GM18858 (cell line): ENCODE data around the gene QSOX2.

Source experiments
- ATAC-seq: cut with Tn5 transposase; IDR thresholded peaks from one replicate; pipeline ENCODE4 v1.9.1; 2021; ENCODE audit not compliant: unreplicated experiment

The QSOX2 gene

GRCh38 chr9:136204838-136205706, 40.5 kb downstream of the QSOX2 start, which contains the start of gene LHX3:
TSS of gene LHX3 (minus strand) at chr9:136205128. CDS start at chr9:136205012, 116 bp downstream.
- ATAC-seq, result no peak

DNA sequence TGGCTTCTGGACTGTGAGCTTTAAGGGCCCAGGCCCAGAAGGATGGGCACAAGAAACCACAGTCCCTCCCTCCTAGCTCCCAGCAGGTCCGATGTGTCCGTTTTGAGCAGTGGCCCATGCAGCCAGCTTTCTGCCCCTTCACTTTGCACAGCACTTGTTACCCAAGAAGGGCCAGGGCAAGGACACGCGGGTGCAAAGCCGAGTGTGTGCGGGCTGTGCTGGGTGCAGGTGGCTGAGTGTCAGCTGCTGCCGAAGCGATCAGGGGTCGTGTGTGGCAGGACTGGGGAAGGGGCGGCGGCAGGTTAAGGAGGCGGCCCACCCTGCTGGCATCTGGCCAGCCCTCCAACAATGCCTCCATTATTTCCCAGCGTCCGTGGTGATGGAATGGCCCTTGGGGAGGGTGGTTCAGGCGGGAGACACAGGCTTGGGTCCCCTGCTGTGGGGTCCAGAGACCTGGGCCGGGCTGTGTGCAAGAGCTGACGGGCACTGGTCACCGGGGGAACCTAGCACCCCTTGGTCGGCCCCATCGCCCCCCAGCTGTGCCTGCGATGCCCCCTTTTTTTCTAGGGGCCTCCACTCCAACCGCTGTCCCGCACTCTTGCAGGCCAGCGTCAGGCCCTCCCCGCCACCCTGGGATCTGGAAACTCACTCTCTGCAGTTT, 41.3 kb downstream of the QSOX2 start:
- no peak for ATAC-seq

DNA sequence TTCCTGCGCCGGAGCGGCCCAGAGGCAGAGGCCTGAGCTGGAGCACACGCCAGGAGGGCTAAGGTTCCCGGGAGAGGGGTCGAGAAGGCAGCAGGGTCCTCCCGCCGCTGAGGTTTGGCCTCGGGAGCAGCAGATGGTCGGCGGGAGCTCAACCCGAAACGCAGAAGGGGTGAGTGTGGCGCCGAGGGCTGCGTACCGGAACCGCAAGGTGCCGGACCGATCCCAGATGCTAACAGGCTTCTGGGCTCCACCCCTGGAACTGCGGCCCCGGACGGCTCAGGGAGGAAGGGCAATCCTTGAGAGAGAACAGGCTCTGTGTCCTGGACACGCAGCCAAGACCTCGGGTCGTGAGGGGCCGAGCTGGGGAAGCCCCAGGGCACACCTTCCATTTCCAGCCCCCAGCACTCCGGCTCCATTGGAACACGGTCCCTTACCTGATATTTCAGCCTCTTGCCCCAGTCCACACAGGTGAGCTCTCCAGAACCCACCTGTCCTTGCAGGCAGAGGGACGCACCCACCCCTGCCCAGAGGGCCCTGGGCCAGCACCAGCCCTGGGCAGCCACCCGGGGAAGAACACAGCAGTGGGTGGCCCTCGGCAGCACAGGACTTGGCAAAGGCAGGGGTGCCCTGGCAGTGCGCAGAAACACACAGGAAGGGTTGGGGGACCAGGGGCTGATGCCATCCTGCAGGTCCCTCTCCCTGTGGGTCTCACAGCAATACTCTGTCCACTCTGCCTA, 42.0 kb downstream of the QSOX2 start:
- no peak for ATAC-seq

- ATAC-seq, result no peak
Measured at GRCh38 chr9:136202454-136203407, 42.9 kb downstream of the QSOX2 start.

DNA sequence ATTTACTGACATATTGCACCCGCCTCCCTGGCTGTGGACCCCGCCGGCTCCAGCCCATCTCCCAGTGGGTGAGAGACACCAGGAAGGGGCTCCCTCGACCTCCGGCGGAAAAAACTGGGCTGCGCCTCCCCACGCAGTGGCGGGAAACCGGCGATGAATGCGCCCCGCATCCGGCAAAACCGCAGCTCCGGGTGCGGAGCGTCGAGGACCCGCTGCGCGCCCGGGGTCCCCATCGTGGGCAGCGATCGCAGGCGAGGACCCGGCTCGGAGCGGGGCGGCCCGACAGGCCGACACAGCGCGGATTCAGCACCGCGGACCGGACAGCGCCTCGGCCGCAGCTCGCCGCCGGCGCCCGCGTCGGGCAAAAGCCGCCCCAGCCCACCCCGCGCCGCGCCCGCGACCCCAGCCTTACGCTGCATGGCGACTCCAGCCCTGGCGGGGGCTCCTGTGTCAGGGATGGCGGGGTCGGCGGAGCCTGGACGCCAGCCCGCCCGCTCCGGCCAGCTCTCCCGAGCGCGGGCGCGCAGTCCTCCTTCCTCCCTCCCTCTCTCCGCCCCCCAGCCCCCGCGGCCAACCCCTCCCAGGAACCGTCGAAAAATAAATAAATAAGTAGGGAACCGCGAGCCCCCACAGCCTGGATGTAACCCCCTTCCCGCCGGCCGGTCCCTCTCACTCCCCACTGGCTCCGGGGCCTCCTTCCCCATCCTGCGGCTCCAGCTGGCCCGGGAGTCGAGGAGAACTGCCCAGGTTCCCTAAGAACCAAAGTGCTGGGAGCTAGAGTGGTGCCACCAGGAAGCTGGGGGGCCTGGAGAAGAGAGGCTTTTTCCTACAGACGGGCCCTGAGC, 43.8 kb downstream of the QSOX2 start:
- no peak for ATAC-seq

GRCh38 chr9:136201174-136201573, 44.4 kb downstream of the QSOX2 start:
- ATAC-seq, result no peak

DNA sequence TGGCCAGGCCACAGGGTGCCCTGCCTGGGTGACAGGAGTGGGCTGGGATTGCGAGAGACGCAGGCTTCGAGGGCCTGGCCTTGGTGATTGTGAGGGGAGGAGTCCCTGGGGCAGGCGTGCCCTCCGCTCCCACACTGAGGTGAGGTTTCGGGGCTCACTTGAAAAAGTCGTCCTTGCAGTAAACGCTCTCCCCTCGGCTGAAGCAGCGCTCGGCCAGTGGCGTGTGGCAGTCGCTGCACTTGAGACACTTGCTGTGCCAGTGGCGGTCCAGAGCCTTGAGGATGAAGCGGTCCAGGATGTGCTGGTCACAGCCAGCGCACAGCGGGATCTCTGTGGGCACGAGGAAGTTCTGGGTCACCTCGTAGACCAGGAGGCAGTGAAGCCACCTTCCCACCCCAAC, 45.2 kb downstream of the QSOX2 start:
- no peak for ATAC-seq

- ATAC-seq, result no peak
Measured at GRCh38 chr9:136199391-136200288, 46.0 kb downstream of the QSOX2 start.

DNA sequence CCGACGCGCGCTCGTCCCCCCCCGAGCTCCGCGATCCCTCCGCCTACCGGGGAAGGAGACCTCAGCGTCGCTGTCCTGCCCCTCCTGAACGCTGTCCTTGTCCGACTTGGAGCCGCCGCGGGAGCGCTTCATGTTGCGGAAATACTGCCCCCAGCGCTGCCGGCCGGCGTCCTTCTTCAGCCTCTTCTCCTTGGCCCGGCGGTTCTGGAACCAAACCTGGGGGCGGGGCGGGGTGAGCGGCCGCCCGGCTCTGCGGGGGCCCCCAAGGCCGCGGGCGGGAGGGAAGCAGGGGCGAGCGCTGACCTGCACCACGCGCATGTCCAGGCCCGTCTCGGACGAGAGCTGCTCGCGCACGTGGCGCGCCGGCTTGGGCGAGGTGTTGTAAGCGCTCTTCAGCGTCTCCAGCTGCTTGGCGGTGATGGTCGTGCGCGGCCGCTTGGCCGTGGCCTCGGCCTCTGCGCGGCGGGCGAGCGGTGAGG, 47.0 kb downstream of the QSOX2 start:
- no peak for ATAC-seq

GRCh38 chr9:136197930-136198604, 47.5 kb downstream of the QSOX2 start:
- ATAC-seq, result no peak

DNA sequence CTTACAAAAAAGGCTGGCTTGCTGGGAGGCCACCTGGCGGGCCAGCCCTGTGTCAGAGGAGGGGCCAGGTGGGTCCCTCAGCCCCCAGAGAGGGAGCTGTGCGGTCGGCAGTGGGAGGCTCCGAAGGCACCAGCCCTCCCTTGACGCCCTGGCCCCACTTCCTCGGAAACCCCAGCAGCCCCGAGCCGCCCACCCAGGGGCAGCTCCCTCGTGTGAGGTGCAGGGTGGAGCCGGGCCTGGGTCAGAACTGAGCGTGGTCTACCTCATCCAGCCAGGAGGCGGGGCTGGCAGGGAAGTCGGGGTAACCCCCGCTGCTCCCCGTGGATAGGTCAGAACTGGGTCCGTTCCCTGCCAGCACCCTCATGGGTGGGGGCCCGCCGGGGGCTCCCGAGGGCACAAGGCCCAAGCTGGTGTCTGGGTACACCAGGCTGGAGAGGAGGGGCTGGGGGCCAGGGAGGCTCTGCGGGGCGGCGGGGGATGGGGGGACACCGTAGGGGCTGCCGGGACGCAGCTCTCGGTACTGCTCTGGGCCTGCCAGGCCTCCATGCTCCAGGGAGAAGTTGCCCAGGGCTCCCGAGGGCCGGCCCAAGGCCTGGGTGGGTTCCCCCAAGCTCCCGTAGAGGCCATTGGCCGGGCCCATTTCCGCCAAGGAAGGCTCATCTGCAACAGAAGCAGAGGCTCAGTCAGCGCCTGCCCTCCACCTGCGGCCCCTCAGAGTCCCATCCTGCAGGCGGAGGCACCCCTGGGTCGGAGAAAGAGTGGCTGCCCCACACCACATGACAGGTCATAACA, 48.3 kb downstream of the QSOX2 start:
- ATAC-seq, result no peak

DNA sequence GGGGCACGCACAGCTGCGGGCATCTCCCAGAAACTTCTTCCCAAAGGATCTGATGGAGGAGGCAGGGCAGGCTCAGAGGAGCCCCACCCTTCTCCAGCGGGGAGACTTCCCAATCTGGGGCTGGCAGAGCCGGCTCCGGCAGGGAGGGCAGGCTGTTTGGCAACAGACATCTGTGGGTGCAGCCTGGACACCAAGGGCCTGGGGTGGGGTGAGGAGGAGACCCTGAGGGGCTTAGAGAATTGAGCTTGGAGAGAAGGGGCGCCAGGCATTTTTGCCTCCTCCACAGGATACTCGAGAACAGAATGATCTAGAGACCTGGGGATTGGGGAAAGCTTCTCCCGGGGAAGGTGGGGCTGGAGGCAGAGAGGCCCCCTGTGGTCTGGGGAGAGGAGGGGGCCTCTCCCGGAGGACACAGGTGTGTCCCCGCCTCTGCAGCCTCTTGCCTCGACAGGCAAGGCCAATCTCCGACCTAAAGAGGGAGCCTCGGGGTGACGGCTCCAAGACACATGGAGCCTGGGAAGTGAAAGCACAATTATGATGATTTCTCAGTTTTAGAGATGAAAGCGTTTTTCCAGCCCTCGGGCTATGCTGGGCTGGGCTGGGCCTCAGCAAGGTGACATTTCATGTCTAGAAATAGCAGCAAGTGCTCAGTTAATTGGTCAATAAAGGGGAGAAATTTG, 49.1 kb downstream of the QSOX2 start:
- no peak for ATAC-seq

DNA sequence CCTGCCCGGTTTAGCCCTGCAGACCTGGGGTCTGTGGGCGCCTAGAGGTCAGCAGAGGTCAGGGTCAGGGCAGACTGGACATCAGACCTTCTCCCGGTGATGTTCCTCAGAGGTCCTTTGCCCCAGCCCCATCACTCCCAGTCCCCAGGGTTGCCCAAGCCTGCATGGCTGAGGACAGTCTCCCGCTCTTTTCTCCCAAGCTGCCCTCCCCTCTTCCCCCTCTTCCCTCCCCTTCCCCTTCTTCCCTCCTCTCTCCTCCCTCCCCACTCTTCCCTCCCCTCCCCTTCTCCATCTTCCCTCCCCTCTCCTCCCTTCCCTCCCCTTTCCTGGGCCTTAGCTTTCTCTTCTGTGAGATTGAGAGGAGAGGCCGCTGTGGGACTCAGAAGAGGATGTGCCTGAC, 51.1 kb downstream of the QSOX2 start:
- ATAC-seq, result no peak

GRCh38 chr9:136193891-136194279, 51.7 kb downstream of the QSOX2 start:
- no peak for ATAC-seq

DNA sequence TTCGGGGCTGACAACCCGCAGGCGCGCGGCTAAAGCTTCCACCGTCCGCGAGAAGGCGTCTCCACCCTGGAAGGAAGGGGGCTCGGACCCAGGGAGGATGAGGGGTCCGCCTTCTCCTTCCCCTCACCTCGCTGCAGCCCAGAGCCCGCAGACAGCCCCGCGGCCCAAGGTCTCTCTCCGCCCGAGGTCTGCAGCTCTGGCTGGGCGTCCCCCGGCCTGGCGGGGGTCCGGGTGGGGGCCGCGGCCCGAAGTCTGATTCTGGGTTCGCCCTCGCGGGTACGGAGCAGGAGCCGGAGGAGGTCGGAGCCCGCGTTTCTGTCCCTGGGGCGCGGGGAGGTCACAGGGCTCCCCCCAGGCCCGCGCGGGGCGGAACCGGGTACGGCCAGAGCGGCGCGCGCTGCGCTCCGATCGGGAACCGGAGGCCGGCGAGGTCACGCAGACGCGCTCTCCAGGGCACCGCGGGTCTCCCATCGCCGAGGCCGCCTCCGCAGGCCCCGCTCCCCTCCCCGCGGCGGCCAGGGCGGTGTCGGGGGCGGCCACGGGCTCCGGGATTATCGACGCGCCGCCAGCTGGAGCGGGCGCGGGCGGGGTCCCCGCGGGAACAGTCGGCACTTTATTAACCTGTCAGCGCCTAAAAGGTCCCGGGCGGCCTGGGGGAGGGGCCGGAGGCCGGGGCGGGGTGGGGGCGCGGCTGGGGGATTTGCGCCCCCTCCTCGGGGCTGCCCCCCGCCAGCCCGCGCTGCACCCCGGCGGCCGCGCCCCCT, 52.3 kb downstream of the QSOX2 start:
- ATAC-seq, result no peak
